ENCODE results near the gene GYS1. TPM values are rescaled to one million over a fixed set of nuclear protein-coding genes. Genes with fewer than 3 reads are reported as not detected.
A peak's percentile ranks its signal among the peaks of the same experiment; 100 is the strongest.
"Not testable (repeated sequence)": the region's sequence is repeated elsewhere in the genome, so short reads cannot be mapped to it uniquely, and the experiment has no call there.

GYS1 gene
- total RNA-seq, 2 donors from 2014 or later = 85.7 to 119 TPM

- Mint-ChIP-seq H3K27ac (no peak overlapping the region), H3K4me1 (ENCODE audit: low read depth in 2 of 2) (no peaks in the 10 kb centered on the region), H3K9me3 (no peaks in the 10 kb centered on the region), H3K4me3 (no peak overlapping the region), H3K36me3 (no peaks in the 10 kb centered on the region), H3K27me3 (no peaks in the 10 kb centered on the region)
- no peak for ATAC-seq
- no peak for DNase-seq (ENCODE audit: low spot score)
Observed at GRCh38 chr19:48945415-48945814, 47.7 kb downstream of the GYS1 start.

DNA sequence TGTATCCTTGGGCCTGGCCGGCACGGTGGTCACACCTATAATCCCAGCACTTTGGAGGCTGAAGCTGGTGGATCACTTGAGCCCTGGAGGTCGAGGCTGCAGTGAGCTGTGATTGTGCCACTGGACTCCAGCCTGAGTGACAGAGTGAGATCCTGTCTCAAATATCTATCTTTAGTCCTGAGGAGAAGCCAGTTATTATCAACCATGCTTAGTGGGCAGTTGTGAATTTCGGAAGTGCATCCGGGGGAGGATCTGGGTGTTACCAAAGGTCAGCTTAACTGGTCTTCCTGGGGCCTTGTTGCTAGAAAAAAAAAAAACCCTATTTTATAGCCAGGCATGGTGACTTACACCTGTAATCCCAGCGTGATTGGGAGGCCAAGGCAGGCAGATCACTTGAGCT is 50.0 kb downstream of the GYS1 start:
- no peaks in the 10 kb centered on the region for H3K27me3 Mint-ChIP-seq
- H3K9me3 Mint-ChIP-seq = no peaks in the 10 kb centered on the region
- H3K4me3 Mint-ChIP-seq = no peak overlapping the region
- ATAC-seq (no peak), DNase-seq (ENCODE audit: low spot score) (no peak)
- H3K4me1 Mint-ChIP-seq (ENCODE audit: low read depth in 2 of 2) = no peaks in the 10 kb centered on the region
- no peak overlapping the region for H3K27ac Mint-ChIP-seq
- H3K36me3 Mint-ChIP-seq = no peaks in the 10 kb centered on the region

GRCh38 chr19:48940902-48941301 is 52.2 kb downstream of the GYS1 start:
- H3K27ac Mint-ChIP-seq = no peak overlapping the region
- no peaks in the 10 kb centered on the region for H3K27me3 Mint-ChIP-seq
- H3K4me1 Mint-ChIP-seq (ENCODE audit: low read depth in 2 of 2) = no peaks in the 10 kb centered on the region
- no peak for ATAC-seq
- no peak overlapping the region for H3K4me3 Mint-ChIP-seq
- H3K36me3 Mint-ChIP-seq = no peaks in the 10 kb centered on the region
- DNase-seq (ENCODE audit: low spot score) = no peak
- no peaks in the 10 kb centered on the region for H3K9me3 Mint-ChIP-seq

GRCh38 chr19:48938256-48938655 is 54.9 kb downstream of the GYS1 start:
- no peak for ATAC-seq
- Mint-ChIP-seq H3K4me3 (no peak overlapping the region), H3K4me1 (ENCODE audit: low read depth in 2 of 2) (peaks cover 6% of the 10 kb centered on the region in 2 donors), H3K27me3 (peaks cover 0 to 8% of the 10 kb centered on the region in 2 donors), H3K9me3 (no peaks in the 10 kb centered on the region), H3K27ac (peak overlapping the region in 1 of 2 donors; percentile 10), H3K36me3 (no peaks in the 10 kb centered on the region)
- no peak for DNase-seq (ENCODE audit: low spot score)

DNA sequence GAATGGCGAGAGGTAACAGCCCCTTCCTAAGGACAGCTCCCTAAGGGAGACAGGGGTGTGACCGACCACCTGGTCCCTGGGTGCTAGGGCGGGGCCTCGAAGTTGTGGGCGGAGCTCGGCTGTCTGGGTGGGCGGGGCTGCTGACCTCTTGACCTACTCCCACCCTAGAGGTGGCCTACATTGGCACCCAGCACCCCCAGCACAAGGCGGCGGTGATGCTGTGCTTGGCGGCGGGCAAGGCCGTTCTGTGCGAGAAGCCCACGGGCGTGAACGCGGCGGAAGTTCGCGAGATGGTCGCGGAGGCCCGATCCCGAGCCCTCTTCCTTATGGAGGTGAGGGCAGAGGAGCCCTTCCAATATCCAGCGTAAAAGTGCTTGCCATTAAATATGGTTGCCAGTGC is 57.2 kb downstream of the GYS1 start:
- Mint-ChIP-seq H3K27ac (no peak overlapping the region), H3K27me3 (peaks cover 0 to 10% of the 10 kb centered on the region in 2 donors), H3K4me3 (no peak overlapping the region), H3K4me1 (ENCODE audit: low read depth in 2 of 2) (peaks cover 8 to 9% of the 10 kb centered on the region in 2 donors), H3K9me3 (no peaks in the 10 kb centered on the region), H3K36me3 (no peaks in the 10 kb centered on the region)
- no peak for ATAC-seq
- DNase-seq (ENCODE audit: low spot score) = no peak

- Mint-ChIP-seq H3K4me1 (ENCODE audit: low read depth in 2 of 2) (peaks cover 8 to 9% of the 10 kb centered on the region in 2 donors), H3K27me3 (peaks cover 0 to 10% of the 10 kb centered on the region in 2 donors), H3K4me3 (no peak overlapping the region), H3K36me3 (no peaks in the 10 kb centered on the region), H3K9me3 (no peaks in the 10 kb centered on the region), H3K27ac (no peak overlapping the region)
- DNase-seq (ENCODE audit: low spot score) (no peak), ATAC-seq (no peak)
Observed at GRCh38 chr19:48934837-48935236, 58.3 kb downstream of the GYS1 start.

DNA sequence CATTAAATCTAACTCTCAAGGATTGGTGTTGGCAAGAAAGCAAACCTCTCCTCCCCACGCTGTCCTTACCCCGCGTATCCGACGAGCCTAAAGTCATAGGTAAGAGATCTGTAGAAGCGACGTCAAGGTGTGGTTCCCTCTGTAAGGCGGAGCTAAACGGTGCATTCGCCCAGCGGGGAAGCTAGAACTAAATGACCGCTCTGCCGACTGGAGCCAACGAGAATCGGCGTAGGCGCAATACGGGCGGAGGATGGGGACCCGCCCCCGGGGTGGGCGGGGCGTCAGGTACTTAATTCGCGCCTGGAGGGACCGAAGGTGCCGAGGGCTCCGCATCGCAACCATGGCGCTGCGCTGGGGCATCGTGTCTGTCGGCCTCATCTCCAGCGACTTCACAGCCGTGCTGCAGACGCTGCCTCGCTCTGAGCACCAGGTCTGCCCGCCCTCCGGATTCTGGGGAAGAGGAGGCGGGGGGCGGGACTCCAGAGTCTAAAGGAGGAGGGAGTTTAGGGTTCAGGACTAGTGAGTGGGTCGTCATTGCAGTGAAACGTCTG is 59.7 kb downstream of the GYS1 start, which contains the start of gene DHDH:
Gene DHDH, plus strand, starts transcription at position 318 of the 551 bp plus-strand sequence. Its CDS starts 23 bp downstream, at position 341.
- peak; percentile 95 to 96 for ATAC-seq

DNA sequence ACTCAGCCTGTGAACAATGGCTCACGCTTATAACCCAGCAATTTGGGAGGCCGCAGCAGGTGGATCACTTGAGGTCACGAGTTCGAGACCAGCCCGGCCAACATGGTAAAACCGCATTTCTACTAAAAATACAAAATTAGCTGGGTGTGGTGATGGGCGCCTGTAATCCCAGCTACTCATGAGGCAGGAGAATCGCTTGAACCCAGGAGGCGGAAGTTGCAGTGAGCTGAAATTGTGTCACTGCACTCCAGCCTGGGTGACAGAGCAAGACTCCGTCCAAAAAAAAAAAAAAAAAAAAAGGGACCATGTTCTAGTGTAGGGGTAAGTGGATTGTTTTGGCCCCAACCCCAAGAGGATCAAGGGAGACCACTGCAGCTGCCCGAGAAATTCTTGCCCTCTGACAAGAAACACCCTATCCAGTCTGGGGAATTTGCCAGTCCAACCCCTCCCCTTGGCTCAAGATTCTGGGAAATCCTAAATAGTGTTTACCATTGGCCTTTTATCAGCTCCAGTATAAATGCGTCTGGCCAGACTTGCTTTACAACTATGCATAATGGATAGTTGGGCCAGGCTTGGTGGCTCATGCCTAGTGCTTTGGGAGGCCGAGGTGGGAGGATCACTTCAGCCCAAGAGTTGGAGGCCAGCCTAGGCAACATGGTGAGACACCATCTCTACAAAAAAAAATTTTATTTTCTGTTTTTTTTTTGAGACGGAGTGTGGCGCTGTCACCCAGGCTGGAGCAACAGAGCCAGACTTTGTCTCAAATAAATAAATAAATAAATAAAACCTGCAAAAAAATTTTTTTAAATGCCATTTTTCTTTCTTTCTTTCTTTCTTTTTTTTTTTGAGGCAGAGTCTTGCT is 64.7 kb downstream of the GYS1 start:
- Mint-ChIP-seq H3K27me3 (peaks cover 0 to 3% of the 10 kb centered on the region in 2 donors), H3K9me3 (no peaks in the 10 kb centered on the region), H3K4me1 (ENCODE audit: low read depth in 2 of 2) (peaks cover 3 to 4% of the 10 kb centered on the region in 2 donors), H3K36me3 (no peaks in the 10 kb centered on the region), H3K27ac (no peak overlapping the region), H3K4me3 (no peak overlapping the region)
- DNase-seq (ENCODE audit: low spot score) (no peak), ATAC-seq (no peak)

More for the DNA sequence above, 59.7 kb downstream of the GYS1 start, which contains the start of gene DHDH:
- Mint-ChIP-seq H3K4me3 (peak within 1 kb of the TSS; percentile 84), H3K27me3 (peaks cover 0 to 10% of the 10 kb centered on the region in 2 donors), H3K9me3 (no peaks in the 10 kb centered on the region), H3K36me3 (no peaks in the 10 kb centered on the region), H3K4me1 (ENCODE audit: low read depth in 2 of 2) (peaks cover 8 to 9% of the 10 kb centered on the region in 2 donors), H3K27ac (peak within 1 kb of the TSS in 1 of 2 donors; percentile 47)
- peak; percentile 89 for DNase-seq (ENCODE audit: low spot score)

DNA sequence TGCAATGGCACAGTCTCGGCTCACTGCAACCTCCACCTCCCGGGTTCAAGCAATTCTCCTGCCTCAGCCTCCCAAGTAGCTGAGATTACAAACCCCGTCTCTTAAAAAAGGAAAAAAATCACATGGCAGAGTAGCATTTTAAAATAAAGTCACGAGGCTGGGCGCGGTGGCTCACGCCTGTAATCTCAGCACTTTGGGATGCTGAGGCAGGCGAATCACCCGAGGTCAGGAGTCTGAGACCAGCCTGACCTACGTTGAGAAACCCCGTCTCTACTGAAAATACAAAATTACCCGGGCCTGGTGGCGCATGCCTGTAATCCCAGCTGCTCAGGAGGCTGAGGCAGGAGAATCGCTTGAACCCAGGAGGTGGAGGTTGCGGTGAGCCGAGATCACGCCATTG is 65.4 kb downstream of the GYS1 start:
- H3K4me1 Mint-ChIP-seq (ENCODE audit: low read depth in 2 of 2); H3K27ac Mint-ChIP-seq; H3K36me3 Mint-ChIP-seq; ATAC-seq; H3K4me3 Mint-ChIP-seq; DNase-seq (ENCODE audit: low spot score); H3K27me3 Mint-ChIP-seq; H3K9me3 Mint-ChIP-seq: not testable (repeated sequence)

GRCh38 chr19:48926909-48927308 is 66.2 kb downstream of the GYS1 start:
- no peak overlapping the region for H3K4me3 Mint-ChIP-seq

GRCh38 chr19:48925890-48926289 is 67.2 kb downstream of the GYS1 start:
- ATAC-seq; H3K4me3 Mint-ChIP-seq; H3K36me3 Mint-ChIP-seq; H3K27ac Mint-ChIP-seq; H3K27me3 Mint-ChIP-seq; H3K4me1 Mint-ChIP-seq (ENCODE audit: low read depth in 2 of 2); DNase-seq (ENCODE audit: low spot score); H3K9me3 Mint-ChIP-seq: not testable (repeated sequence)

More at GRCh38 chr19:48926909-48927308, 66.2 kb downstream of the GYS1 start:
- ATAC-seq (no peak), DNase-seq (ENCODE audit: low spot score) (no peak)
- no peak overlapping the region for H3K27ac Mint-ChIP-seq
- no peaks in the 10 kb centered on the region for H3K27me3 Mint-ChIP-seq
- no peaks in the 10 kb centered on the region for H3K36me3 Mint-ChIP-seq
- H3K4me1 Mint-ChIP-seq (ENCODE audit: low read depth in 2 of 2) = peaks cover 0 to 2% of the 10 kb centered on the region in 2 donors
- no peaks in the 10 kb centered on the region for H3K9me3 Mint-ChIP-seq

DNA sequence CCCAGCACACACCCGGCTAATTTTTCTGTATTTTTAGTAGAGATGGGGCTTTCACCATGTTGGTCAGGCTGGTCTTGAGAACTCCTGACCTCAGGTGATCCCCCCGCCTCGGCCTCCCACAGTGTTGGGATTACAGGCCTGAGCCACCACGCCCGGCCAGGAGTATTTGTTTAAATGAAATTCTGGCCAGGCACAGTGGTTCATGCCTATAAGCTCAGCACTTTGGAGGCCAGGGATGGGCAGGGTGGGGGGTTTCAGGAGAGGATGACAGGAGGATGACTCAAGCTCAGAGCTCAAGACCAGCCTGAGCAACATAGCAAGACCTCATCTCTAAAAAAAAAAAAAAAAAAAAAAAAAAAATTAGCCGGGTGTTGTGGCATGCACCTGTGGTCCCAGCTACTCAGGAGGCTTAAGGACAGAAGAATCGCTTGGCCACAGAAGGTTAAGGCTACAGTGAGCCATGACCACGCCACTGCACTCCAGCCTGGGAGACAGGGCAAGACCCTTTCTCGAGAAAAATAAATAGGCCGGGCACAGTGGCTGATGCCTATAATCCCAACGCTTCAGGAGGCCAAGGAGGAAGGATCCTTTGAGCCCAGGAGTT is 67.8 kb downstream of the GYS1 start:
- H3K4me1 Mint-ChIP-seq (ENCODE audit: low read depth in 2 of 2) = peaks cover 0 to 2% of the 10 kb centered on the region in 2 donors
- no peaks in the 10 kb centered on the region for H3K36me3 Mint-ChIP-seq
- H3K4me3 Mint-ChIP-seq = no peak overlapping the region
- DNase-seq (ENCODE audit: low spot score) (no peak), ATAC-seq (no peak)
- no peaks in the 10 kb centered on the region for H3K9me3 Mint-ChIP-seq
- H3K27ac Mint-ChIP-seq = no peak overlapping the region
- no peaks in the 10 kb centered on the region for H3K27me3 Mint-ChIP-seq

GRCh38 chr19:48922548-48923490 is 70.3 kb downstream of the GYS1 start:
- Mint-ChIP-seq H3K27me3 (no peaks in the 10 kb centered on the region), H3K4me3 (no peak overlapping the region), H3K27ac (no peak overlapping the region), H3K4me1 (ENCODE audit: low read depth in 2 of 2) (peaks cover 0 to 2% of the 10 kb centered on the region in 2 donors), H3K9me3 (no peaks in the 10 kb centered on the region), H3K36me3 (no peaks in the 10 kb centered on the region)
- no peak for DNase-seq (ENCODE audit: low spot score)
- no peak for ATAC-seq
